Activated T-helper 1 cell treated with anti-CD3 and anti-CD28 coated beads, Interleukin-2, amount 50 U/mL, for 16 hours (primary cell): ENCODE measurements around the gene SMYD1.

ENCODE experiments used
- DNase-seq, 2 donors: peaks; one replicate each; pipeline ENCODE4 v3.0.0-alpha.2; 2020; ENCODE audit warnings: low read depth in 1 of 2, low spot score in 1 of 2

SMYD1 gene

GRCh38 chr2:88139804-88140203 is 72.2 kb downstream of the SMYD1 start:
- DNase-seq, result no peak

GRCh38 chr2:88141952-88142351 is 74.3 kb downstream of the SMYD1 start:
- no peak for DNase-seq

- no peak for DNase-seq
These were observed 76.6 kb downstream of the SMYD1 start for GRCh38 chr2:88144271-88144670.

- no peak for DNase-seq
These were observed 77.4 kb downstream of the SMYD1 start for GRCh38 chr2:88144914-88145497.

GRCh38 chr2:88146590-88146989 is 79.0 kb downstream of the SMYD1 start:
- no peak for DNase-seq

GRCh38 chr2:88147145-88147544 is 79.5 kb downstream of the SMYD1 start:
- no peak for DNase-seq

- DNase-seq, result no peak
These were observed 81.4 kb downstream of the SMYD1 start for GRCh38 chr2:88148929-88149438.

GRCh38 chr2:88159481-88159880 is 91.9 kb downstream of the SMYD1 start:
- no peak for DNase-seq

- DNase-seq, result peak in 1 of 2 donors; percentile 13
These were observed 92.4 kb downstream of the SMYD1 start for GRCh38 chr2:88159955-88160415.

GRCh38 chr2:88160517-88160916 is 92.9 kb downstream of the SMYD1 start:
- DNase-seq, result no peak

GRCh38 chr2:88161446-88162244 is 94.0 kb downstream of the SMYD1 start:
- no peak for DNase-seq
